PC-9 (cell line): Measurements from ENCODE around the gene BAIAP2. TPM values are rescaled to one million over a fixed set of nuclear protein-coding genes. Genes with fewer than 3 reads are reported as not detected.

Experiments
- BruUV-seq: library from RNA; stranded (reverse); fragments of 400-500 nt; replicated peaks from 2 replicates; lab custom pipeline; 2021; lab: Mats Ljungman, UMichigan
- CTCF ChIA-PET: fragments of 300-600 bp; sonication (Branson Sonifier 250); formaldehyde crosslinking; loops from one replicate; lab custom pipeline; 2022; ENCODE audit warnings: antibody characterized with exemption; lab: Charles Lee
- POLR2A ChIA-PET: fragments of 300-600 bp; sonication (Branson Sonifier 250); formaldehyde crosslinking; loops from one replicate; lab custom pipeline; 2022; ENCODE audit warnings: antibody characterized with exemption; ENCODE audit not compliant: unreplicated experiment; lab: Charles Lee
- DNase-seq, 2 experiments: peaks; one replicate each; pipeline versions ENCODE4 v3.0.0 to v3.0.0-alpha.2; 2015 to 2022; ENCODE audit warnings: mixed read lengths in 1 of 2
- H2AFZ ChIP-seq: fragments of 200-600 bp; sonication (generic); 2 replicates; pipeline ENCODE4 v1.8.1; 2017; ENCODE audit warnings: antibody characterized with exemption
- H3F3A ChIP-seq: fragments of 200-600 bp; sonication (generic); 2 replicates; pipeline ENCODE4 v1.8.1; 2017; ENCODE audit warnings: antibody characterized with exemption, mild to moderate bottlenecking, low read depth; ENCODE audit not compliant: insufficient read depth
- H3K27ac ChIP-seq: fragments of 200-600 bp; sonication (generic); 2 replicates; pipeline ENCODE4 v1.6.1; 2016; ENCODE audit warnings: mixed run types
- H3K27me3 ChIP-seq: fragments of 200-600 bp; sonication (generic); 2 replicates; pipeline ENCODE4 v1.6.1; 2016; ENCODE audit warnings: low read depth, mixed run types; ENCODE audit not compliant: insufficient read depth
- H3K36me3 ChIP-seq: fragments of 200-600 bp; sonication (generic); 2 replicates; pipeline ENCODE4 v1.6.1; 2016; ENCODE audit warnings: low read depth, mixed run types
- H3K4me1 ChIP-seq: fragments of 200-600 bp; sonication (generic); replicated peaks from 2 replicates; pipeline ENCODE4 v1.6.1; 2016; ENCODE audit warnings: mixed run types; ENCODE audit not compliant: insufficient read depth
- H3K4me2 ChIP-seq: fragments of 200-600 bp; sonication (generic); 2 replicates; pipeline ENCODE4 v1.6.1; 2017; ENCODE audit warnings: mixed run types
- H3K4me3 ChIP-seq: fragments of 200-600 bp; sonication (generic); 2 replicates; pipeline ENCODE4 v1.6.1; 2016; ENCODE audit warnings: mixed run types
- H3K79me2 ChIP-seq: fragments of 200-600 bp; sonication (generic); 2 replicates; pipeline ENCODE4 v1.6.1; 2017; ENCODE audit warnings: low read depth, mixed run types
- H3K9me2 ChIP-seq: fragments of 200-600 bp; sonication (generic); 2 replicates; pipeline ENCODE4 v1.8.1; 2017; ENCODE audit warnings: mild to moderate bottlenecking; ENCODE audit not compliant: insufficient read depth
- H3K9me3 ChIP-seq: fragments of 200-600 bp; sonication (generic); 2 replicates; pipeline ENCODE4 v1.8.1; 2016; ENCODE audit warnings: low read depth; ENCODE audit not compliant: insufficient read depth
- H4K20me1 ChIP-seq: fragments of 200-600 bp; sonication (generic); 2 replicates; pipeline ENCODE4 v1.8.1; 2017; ENCODE audit not compliant: insufficient read depth
- EZH2 ChIP-seq: fragments of 200-600 bp; sonication (generic); IDR thresholded peaks from 2 replicates; pipeline ENCODE4 v1.8.0; 2017; ENCODE audit warnings: antibody characterized with exemption, low read depth
- intact Hi-C: fragments of 100-400 bp; cut with micrococcal nuclease; formaldehyde crosslinking; loops from one replicate; pipeline ENCODE4 v1.10.0; 2022; ENCODE audit not compliant: unreplicated experiment
- total RNA-seq: library from RNA; stranded (reverse); gene quantifications from 2 replicates; pipeline ENCODE4 v1.2.3, GENCODE V29; 2021
- TF ChIP-seq, protein P1 (sequence below): fragments of 200-600 bp; sonication (generic); conservative IDR thresholded peaks from 2 replicates; pipeline ENCODE4 v1.6.1; 2017; ENCODE audit warnings: mixed run types, antibody characterized with exemption, mild to moderate bottlenecking, moderate library complexity

The BAIAP2 gene
- total RNA-seq, 1 experiment from 2014 or later, result 125 TPM

- DNase-seq, result no peak
- H3K36me3 ChIP-seq, result no peaks in the 10 kb centered on the region
- H3K4me1 ChIP-seq, result no peaks in the 10 kb centered on the region
- no peak for TF ChIP-seq EZH2
- TF ChIP-seq, protein P1, sequence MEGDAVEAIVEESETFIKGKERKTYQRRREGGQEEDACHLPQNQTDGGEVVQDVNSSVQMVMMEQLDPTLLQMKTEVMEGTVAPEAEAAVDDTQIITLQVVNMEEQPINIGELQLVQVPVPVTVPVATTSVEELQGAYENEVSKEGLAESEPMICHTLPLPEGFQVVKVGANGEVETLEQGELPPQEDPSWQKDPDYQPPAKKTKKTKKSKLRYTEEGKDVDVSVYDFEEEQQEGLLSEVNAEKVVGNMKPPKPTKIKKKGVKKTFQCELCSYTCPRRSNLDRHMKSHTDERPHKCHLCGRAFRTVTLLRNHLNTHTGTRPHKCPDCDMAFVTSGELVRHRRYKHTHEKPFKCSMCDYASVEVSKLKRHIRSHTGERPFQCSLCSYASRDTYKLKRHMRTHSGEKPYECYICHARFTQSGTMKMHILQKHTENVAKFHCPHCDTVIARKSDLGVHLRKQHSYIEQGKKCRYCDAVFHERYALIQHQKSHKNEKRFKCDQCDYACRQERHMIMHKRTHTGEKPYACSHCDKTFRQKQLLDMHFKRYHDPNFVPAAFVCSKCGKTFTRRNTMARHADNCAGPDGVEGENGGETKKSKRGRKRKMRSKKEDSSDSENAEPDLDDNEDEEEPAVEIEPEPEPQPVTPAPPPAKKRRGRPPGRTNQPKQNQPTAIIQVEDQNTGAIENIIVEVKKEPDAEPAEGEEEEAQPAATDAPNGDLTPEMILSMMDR, result no peak
- H3K4me2 ChIP-seq, result no peak overlapping the region
- H3K9me3 ChIP-seq, result no peaks in the 10 kb centered on the region
- H2AFZ ChIP-seq, result no peak overlapping the region
- no peaks in the 10 kb centered on the region for H3F3A ChIP-seq
- H3K27me3 ChIP-seq, result no peaks in the 10 kb centered on the region
- H3K9me2 ChIP-seq, result no peaks in the 10 kb centered on the region
- BruUV-seq, result no TSS peak
- ChIA-PET POLR2A (no interaction called here), CTCF (interaction anchor here (0.6 kb wide), 1 partner anchor 876 kb away, joined by 8 read pairs; no protein-coding TSS in a partner anchor)
- no peaks in the 10 kb centered on the region for H3K79me2 ChIP-seq
- intact Hi-C loops, result no loop called here
- no peak overlapping the region for H3K4me3 ChIP-seq
- no peak overlapping the region for H3K27ac ChIP-seq
- no peaks in the 10 kb centered on the region for H4K20me1 ChIP-seq
These were observed 85.2 kb downstream of the BAIAP2 start for GRCh38 chr17:81120149-81120484.

DNA sequence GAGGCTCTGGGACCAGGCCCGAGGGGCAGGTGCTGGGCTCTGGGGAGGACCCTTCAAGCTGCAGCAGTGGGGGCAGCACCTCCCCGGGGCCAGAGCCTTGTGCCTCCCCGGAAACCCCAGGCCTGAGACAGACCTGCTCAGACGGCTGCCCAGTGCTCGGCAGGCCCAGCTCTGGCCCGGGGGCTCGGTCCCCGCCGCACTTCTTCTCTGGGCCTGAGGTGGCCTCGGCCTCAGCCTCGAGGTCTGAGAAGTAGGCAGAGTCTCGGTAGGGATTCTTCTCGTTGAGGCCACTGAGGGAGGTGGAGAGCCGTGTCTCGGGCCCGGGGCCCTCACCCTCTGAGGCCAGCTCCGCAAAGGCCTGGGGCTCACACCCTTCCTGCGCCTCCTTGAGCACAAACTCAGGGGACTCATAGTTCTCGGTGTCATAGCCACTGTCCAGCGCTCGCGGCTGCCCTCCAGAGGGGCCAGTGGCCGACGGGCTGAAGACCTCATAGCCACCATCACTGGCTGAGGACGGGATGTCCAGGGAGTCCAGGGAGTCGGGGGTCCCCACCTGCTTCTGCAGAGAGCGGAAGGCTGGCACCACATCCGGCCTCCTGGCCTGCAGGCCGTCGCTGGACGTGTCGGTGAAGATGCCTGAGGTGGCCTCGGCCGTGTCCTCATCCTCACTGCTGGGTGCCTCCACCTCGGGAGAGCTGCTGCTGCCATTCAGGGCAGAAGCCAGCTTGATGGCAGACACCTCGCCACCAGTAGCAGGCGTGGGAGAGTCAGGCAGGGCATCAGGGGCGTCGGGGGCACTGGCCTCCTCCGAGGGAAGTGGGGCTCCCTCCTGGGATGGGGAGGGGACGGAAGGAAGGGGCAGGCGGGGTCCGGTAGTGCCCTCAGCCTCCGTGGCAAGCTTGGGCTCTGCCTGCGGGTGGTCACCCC, 86.0 kb downstream of the BAIAP2 start:
- H3K4me3 ChIP-seq, result no peak overlapping the region
- H3K4me1 ChIP-seq, result no peaks in the 10 kb centered on the region
- no peaks in the 10 kb centered on the region for H3K36me3 ChIP-seq
- no peaks in the 10 kb centered on the region for H3K9me2 ChIP-seq
- TF ChIP-seq EZH2, result no peak
- TF ChIP-seq, protein P1, result no peak
- intact Hi-C loops, result no loop called here
- no peaks in the 10 kb centered on the region for H3K27me3 ChIP-seq
- no peak for DNase-seq
- no peak overlapping the region for H3K27ac ChIP-seq
- POLR2A ChIA-PET, result no interaction called here
- no TSS peak for BruUV-seq
- H3K4me2 ChIP-seq, result no peak overlapping the region
- H2AFZ ChIP-seq, result no peak overlapping the region
- H3K79me2 ChIP-seq, result no peaks in the 10 kb centered on the region
- no peaks in the 10 kb centered on the region for H3K9me3 ChIP-seq
- H3F3A ChIP-seq, result no peaks in the 10 kb centered on the region
- CTCF ChIA-PET, result interaction anchor here (0.6 kb wide), 2 partner anchors 58 to 876 kb away, joined by 4 to 8 read pairs; no protein-coding TSS in a partner anchor
- no peaks in the 10 kb centered on the region for H4K20me1 ChIP-seq

DNA sequence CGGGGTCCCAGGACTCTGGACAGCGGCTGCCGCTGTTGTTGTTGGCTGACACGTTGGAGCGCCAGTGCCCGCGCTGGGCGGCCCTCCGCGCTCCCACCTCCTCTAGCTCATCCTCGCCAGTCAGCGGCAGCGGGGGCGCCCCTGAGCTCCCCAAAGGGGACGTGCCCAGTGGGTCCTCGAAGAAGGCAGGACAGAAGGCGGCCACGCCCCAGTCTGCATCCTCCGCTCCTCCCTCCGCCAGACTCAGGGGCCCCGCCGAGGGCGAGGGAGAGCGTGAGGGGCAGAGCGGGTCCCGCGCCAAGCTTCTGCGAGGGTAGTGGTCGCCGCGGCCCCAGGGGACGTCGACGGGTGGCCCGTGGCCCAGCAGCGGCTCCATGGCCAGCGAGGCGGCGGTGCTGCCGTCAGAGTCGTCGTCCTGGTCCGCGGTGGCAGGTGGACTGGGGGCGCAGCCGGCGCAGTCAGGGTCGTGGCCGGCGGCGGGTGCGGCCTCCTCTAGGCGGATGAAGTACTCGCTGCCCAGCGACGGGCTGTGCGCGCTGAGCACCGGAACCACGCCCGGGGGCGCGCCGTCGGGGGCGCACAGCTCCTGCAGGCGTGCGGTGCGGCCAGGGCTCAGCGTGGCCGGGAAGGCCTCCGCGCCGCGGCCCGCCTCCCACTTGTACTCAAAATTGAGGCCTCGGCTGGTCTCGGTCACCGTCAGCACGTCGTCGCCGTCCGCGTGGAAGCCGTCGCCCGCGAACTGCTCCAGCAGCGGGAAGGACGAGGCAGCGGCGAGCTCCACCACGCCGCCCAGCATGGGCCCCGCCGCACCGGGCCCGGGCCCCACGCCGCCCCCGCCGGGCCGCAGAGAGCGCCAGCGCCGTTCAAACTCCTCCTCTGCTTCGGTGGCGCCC, 87.1 kb downstream of the BAIAP2 start:
- Histone ChIP-seq H3K36me3 (no peaks in the 10 kb centered on the region), H3K27ac (no peak overlapping the region), H3F3A (no peaks in the 10 kb centered on the region), H4K20me1 (no peaks in the 10 kb centered on the region), H3K9me2 (no peaks in the 10 kb centered on the region), H3K27me3 (no peaks in the 10 kb centered on the region), H3K4me2 (no peak overlapping the region), H2AFZ (no peak overlapping the region), H3K9me3 (no peaks in the 10 kb centered on the region), H3K4me1 (no peaks in the 10 kb centered on the region), H3K79me2 (no peaks in the 10 kb centered on the region), H3K4me3 (no peak overlapping the region)
- ChIA-PET POLR2A (no interaction called here), CTCF (no interaction called here)
- intact Hi-C loops, result no loop called here
- DNase-seq, result no peak
- TF ChIP-seq EZH2, result no peak
- TF ChIP-seq, protein P1, result no peak
- no TSS peak for BruUV-seq
